Cardiac muscle cell (in vitro differentiated cells and primary cell): ENCODE measurements around the gene IGSF9. TPM values are rescaled to one million over a fixed set of nuclear protein-coding genes. Genes with fewer than 3 reads are reported as not detected.

Source experiments
- DNase-seq, 2 donors: peaks; one replicate each; pipeline versions ENCODE4 v3.0.0 to v3.0.0-alpha.2; 2010 to 2017; ENCODE audit warnings: low read depth in 1 of 2, low spot score in 1 of 2
- H3K27ac ChIP-seq: fragments of 200-600 bp; sonication (generic); 2 replicates; pipeline ENCODE4 v1.5.1; 2016
- H3K27me3 ChIP-seq: fragments of 200-600 bp; sonication (generic); 2 replicates; pipeline ENCODE4 v1.6.0; 2016; ENCODE audit warnings: control low read depth
- H3K36me3 ChIP-seq: fragments of 200-600 bp; sonication (generic); 2 replicates; pipeline ENCODE4 v1.5.1; 2016; ENCODE audit warnings: control low read depth
- H3K4me1 ChIP-seq: fragments of 200-600 bp; sonication (generic); 2 replicates; pipeline ENCODE4 v1.8.1; 2017; ENCODE audit warnings: low read depth, mild to moderate bottlenecking, mixed run types
- H3K4me3 ChIP-seq: fragments of 200-600 bp; sonication (generic); 2 replicates; pipeline ENCODE4 v1.5.1; 2016; ENCODE audit warnings: mild to moderate bottlenecking
- H3K9me3 ChIP-seq: fragments of 200-600 bp; sonication (generic); 2 replicates; pipeline ENCODE4 v1.5.1; 2017; ENCODE audit warnings: low read depth, mild to moderate bottlenecking, control low read depth
- polyA plus RNA-seq: library from polyadenylated mRNA; unstranded; fragments of >200 nt; fragmentation: Nextera tagmentation; extraction: Ambion mirVana; gene quantifications from 2 replicates; pipeline ENCODE4 v1.2.1, GENCODE V29; 2016
- total RNA-seq: library from RNA; depleted of rRNA; stranded (reverse); fragments of >200 nt; gene quantifications from 2 replicates; pipeline ENCODE4 v1.2.3, GENCODE V29; 2016
- TF ChIP-seq, protein P1 (sequence below): IDR thresholded peaks from 2 replicates; pipeline ENCODE4 v1.5.1; 2012; ENCODE audit warnings: low read depth, mild to moderate bottlenecking, low read length

IGSF9 gene
- total and polyA plus RNA-seq, 2 experiments from 2014 or later: 1.7 to 2.3 TPM

DNA sequence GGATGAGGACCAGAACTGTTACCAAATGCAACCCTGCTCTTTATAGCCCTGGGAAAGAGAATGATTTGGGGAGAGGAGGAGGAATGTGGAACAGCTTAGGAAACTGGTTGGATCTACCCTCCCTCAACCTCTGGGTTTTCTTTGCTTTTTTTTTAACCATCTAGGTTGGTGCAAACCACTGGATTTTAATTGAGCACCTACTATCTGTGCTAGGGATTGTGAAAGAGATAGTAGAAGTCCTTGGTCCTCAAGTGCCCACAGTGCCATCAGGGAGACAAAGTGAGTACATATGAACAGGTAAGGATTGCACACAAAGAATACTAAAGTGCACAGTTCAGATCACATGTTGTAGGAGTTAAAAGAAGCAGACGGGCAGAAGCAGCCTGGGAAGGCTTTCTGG, 24.8 kb downstream of the IGSF9 start:
- peaks cover 9% of the 10 kb centered on the region for H3K4me1 ChIP-seq
- H3K9me3 ChIP-seq: no peaks in the 10 kb centered on the region
- H3K36me3 ChIP-seq: no peaks in the 10 kb centered on the region
- TF ChIP-seq, protein P1, sequence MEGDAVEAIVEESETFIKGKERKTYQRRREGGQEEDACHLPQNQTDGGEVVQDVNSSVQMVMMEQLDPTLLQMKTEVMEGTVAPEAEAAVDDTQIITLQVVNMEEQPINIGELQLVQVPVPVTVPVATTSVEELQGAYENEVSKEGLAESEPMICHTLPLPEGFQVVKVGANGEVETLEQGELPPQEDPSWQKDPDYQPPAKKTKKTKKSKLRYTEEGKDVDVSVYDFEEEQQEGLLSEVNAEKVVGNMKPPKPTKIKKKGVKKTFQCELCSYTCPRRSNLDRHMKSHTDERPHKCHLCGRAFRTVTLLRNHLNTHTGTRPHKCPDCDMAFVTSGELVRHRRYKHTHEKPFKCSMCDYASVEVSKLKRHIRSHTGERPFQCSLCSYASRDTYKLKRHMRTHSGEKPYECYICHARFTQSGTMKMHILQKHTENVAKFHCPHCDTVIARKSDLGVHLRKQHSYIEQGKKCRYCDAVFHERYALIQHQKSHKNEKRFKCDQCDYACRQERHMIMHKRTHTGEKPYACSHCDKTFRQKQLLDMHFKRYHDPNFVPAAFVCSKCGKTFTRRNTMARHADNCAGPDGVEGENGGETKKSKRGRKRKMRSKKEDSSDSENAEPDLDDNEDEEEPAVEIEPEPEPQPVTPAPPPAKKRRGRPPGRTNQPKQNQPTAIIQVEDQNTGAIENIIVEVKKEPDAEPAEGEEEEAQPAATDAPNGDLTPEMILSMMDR: no peak
- no peak overlapping the region for H3K27ac ChIP-seq
- peaks cover 5% of the 10 kb centered on the region for H3K27me3 ChIP-seq
- no peak overlapping the region for H3K4me3 ChIP-seq
- no peak for DNase-seq

DNA sequence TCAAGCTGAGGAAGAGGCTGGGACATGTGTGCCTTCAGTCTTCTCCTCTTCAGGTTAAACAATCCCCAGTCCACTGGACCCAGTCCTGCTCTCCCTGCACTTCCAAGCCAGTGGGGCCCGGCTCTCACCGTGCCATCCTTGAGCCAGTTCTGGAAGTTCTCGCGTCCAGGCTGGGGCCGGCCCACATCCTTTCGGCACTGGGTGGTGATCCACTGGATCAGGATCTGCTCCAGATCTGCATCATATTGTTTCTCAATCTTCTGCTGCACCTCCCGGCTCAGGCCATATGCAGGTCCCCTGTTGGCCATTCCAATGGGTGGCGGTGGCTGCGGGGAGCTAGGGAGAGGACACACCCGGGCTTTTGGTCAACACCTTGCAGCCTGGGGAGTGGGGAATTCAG, 25.2 kb downstream of the IGSF9 start:
- Histone ChIP-seq H3K27ac (no peak overlapping the region), H3K27me3 (peaks cover 5% of the 10 kb centered on the region), H3K4me1 (peaks cover 9% of the 10 kb centered on the region), H3K36me3 (no peaks in the 10 kb centered on the region), H3K9me3 (no peaks in the 10 kb centered on the region), H3K4me3 (no peak overlapping the region)
- DNase-seq: no peak
- TF ChIP-seq, protein P1: no peak

DNA sequence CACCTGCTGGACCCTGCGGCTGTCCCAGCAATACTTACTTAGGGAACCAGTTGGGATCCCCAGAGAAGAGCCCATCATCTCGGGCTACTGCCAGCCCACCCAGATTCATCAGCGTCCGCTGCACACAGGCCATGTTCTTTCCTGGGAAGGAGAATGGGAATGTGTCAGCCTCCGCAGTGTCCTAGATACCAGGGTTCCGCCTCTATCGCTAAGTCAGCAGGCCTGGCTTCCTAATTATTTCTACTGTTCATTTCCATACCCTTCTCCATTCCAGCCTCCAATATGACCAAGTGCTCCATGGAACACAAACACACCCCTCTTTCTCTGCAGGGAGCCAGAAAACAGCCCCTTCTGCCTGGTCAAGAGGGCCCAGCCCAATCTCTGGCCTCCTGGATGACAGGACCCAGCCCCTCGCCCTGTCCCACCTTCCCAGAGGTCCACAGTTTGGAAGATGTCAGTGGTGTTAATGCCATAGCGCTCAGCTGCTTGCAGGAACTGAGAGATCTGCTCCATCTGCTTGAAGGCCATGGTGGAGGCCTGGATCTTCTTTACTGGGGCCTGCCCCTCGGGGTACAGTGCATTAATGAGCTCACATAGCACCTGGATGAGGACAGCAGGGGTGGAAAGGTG, 26.1 kb downstream of the IGSF9 start:
- Histone ChIP-seq H3K27me3 (peaks cover 1% of the 10 kb centered on the region), H3K4me1 (peaks cover 4% of the 10 kb centered on the region), H3K9me3 (no peaks in the 10 kb centered on the region), H3K36me3 (no peaks in the 10 kb centered on the region), H3K27ac (no peak overlapping the region), H3K4me3 (no peak overlapping the region)
- TF ChIP-seq, protein P1: no peak
- no peak for DNase-seq

DNA sequence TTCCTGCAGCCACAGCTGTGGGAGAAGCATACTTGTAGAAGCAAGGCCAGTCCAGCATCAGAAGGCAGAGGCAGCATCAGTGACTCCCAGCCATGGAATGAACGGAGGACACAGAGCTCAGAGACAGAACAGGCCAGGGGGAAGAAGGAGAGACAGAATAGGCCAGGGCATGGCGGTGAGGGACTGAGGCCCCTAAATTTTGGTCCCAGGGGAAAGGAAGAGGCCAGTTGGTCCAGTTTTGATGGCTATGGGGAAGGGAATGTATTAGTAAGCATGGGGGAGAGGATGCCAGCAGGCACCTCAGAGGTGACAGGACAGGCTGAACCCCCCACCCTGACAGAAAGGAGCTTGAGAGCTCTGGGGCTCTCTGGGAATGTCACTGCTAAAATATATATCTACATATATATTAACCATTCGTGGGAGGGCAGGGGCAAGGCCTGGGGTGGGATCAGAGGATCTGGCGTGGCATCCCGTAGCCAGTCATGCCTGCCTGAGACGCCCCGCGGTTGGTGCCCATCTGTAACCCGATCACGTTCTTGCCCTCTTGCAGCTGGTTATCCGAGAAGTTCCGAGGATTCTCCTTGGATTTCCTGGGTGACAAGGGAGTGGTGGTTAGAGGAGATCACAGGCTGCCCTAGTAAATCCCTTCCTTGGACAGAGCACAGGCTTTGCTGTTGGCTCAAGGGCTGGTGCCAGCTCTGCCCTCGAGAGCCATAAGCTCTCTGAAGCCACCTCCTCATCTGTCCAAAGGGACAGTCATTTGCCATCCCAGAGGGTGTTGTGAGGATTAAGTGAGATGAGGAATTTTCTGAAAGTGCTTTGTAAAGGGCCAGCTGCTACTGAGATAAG, 26.8 kb downstream of the IGSF9 start:
- H3K27me3 ChIP-seq: no peaks in the 10 kb centered on the region
- H3K4me1 ChIP-seq: peaks cover 4% of the 10 kb centered on the region
- no peak overlapping the region for H3K27ac ChIP-seq
- H3K36me3 ChIP-seq: no peaks in the 10 kb centered on the region
- no peaks in the 10 kb centered on the region for H3K9me3 ChIP-seq
- TF ChIP-seq, protein P1: no peak
- H3K4me3 ChIP-seq: no peak overlapping the region
- DNase-seq: no peak

DNA sequence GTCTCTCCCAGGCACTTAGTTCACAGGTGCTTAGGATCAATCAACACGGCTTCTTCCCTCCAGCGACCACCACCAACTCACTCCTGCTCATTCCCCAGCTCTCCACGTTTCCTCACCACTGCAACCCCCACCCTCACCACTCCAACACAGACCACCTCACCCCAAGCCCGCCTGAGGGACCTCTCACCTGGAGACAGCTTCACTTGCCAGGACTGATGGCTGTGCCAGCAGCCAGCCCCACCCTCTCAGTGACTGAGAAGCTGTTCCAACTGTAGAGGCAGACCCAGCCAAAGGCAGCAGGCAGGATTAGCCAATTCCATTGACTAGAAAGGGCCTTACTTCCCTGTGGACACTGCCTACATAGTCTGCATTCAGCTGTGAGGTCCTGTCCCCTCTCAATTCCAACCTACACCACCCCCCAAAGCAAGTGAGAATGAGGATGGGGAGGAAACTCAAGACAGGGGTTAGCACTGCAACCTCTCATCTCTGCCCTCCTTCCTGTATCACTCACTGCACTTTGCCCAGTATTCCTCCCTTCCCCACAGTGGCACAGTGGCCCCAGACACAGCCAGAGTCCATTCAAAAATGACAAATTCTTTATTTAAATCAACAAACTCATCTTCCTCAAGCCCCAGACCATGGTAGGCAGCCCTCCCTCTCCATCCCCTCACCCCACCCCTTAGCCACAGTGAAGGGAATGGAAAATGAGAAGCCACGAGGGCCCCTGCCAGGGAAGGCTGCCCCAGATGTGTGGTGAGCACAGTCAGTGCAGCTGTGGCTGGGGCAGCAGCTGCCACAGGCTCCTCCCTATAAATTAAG, 27.7 kb downstream of the IGSF9 start:
- H3K27me3 ChIP-seq: no peaks in the 10 kb centered on the region
- TF ChIP-seq, protein P1: no peak
- H3K4me1 ChIP-seq: no peaks in the 10 kb centered on the region
- no peaks in the 10 kb centered on the region for H3K9me3 ChIP-seq
- H3K4me3 ChIP-seq: no peak overlapping the region
- H3K27ac ChIP-seq: no peak overlapping the region
- DNase-seq: no peak
- H3K36me3 ChIP-seq: no peaks in the 10 kb centered on the region
